ENCODE data around the gene TFEB. TPM values are rescaled to one million over a fixed set of nuclear protein-coding genes. Genes with fewer than 3 reads are reported as not detected.

Gene TFEB
- total and polyA plus RNA-seq, 8 donors, result 7.6 to 37.0 (median 9.8) TPM

DNA sequence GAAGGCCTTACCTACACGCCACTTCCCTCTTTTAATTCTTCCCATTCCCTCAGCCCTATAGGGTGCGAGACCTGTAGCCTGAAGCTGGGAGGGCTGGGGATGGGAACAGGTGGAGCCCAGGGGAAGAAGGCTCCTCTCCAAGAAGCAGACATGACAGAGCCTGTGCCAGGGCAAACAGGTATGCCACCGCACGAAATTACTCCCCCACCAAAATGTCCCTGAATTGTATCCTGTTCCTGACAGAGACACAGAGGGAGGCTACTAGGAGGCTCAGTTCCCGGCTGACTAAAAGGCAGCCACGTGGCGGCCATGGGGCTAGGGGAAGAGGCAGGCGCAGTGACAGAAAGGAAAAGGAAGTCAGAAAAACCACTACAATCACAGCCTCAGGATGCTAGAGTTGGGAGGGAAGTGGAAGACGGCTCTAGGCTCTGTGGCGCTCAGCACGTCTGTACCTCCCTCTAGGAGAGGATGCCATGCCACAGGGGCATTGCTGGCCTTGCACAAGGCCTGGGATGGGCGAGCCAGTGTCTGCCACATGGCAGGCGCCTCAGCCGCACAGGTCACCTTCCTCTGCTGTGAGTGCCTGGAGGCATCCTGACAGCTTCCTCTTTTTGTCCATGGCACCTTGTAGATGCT is 27.7 kb downstream of the TFEB start:
- TF ChIP-seq, protein P1, sequence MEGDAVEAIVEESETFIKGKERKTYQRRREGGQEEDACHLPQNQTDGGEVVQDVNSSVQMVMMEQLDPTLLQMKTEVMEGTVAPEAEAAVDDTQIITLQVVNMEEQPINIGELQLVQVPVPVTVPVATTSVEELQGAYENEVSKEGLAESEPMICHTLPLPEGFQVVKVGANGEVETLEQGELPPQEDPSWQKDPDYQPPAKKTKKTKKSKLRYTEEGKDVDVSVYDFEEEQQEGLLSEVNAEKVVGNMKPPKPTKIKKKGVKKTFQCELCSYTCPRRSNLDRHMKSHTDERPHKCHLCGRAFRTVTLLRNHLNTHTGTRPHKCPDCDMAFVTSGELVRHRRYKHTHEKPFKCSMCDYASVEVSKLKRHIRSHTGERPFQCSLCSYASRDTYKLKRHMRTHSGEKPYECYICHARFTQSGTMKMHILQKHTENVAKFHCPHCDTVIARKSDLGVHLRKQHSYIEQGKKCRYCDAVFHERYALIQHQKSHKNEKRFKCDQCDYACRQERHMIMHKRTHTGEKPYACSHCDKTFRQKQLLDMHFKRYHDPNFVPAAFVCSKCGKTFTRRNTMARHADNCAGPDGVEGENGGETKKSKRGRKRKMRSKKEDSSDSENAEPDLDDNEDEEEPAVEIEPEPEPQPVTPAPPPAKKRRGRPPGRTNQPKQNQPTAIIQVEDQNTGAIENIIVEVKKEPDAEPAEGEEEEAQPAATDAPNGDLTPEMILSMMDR (IDR thresholded peaks at IDR 0.05), result no peak
- ATAC-seq (peak; percentile 6), DNase-seq (peak in 2 of 4 donors; percentile 66 to 88)
- intact Hi-C loops (cut with DNase I), result no loop called here
- Histone ChIP-seq H3K9me3 (no peaks in the 10 kb centered on the region), H3K27me3 (no peaks in the 10 kb centered on the region), H3K27ac (peak overlapping the region; percentile 72 to 76), H3K4me1 (peaks cover 28 to 65% of the 10 kb centered on the region in 2 donors), H3K4me3 (no peak overlapping the region), H3K36me3 (peaks cover 0 to 6% of the 10 kb centered on the region in 2 donors)

DNA sequence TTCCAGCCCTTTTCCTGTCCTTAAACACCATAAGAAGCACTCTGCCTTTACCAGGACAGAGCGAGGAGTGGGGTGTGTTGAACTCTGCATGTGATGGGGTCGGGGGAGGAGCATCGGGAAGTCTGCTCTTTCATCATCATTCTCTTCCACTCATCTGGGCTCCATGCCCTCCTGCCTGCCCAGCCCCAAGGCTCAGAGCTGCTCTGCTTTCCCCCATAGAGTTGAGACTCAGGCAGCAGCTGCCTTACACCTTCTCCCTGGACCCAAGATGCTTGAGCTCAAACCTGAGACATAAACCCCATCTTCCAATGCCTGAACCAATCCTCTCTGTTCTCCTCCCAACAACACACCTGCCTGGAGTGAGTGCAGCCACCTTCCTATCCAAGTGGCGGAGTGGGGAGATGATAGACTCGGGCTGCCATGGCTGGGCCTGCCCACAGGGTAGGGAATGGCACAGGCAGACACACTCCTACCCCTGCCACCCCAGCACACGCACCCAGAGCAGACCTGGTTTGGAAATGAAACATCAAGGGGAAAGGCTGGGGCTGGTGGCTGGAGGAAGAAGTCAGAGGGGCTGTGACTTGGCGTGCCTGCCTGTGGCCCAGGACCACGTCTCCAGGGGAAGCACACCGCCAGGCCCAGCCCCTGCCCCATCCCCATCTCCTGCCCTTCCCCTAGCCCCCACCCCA is 28.4 kb downstream of the TFEB start:
- H3K36me3 ChIP-seq, result peaks cover 0 to 10% of the 10 kb centered on the region in 2 donors
- peak overlapping the region; percentile 72 to 76 for H3K27ac ChIP-seq
- no peaks in the 10 kb centered on the region for H3K9me3 ChIP-seq
- TF ChIP-seq, protein P1 (IDR thresholded peaks at IDR 0.05), result no peak
- DNase-seq, result peak in 1 of 4 donors; percentile 20
- intact Hi-C loops (cut with DNase I), result no loop called here
- ATAC-seq, result peak; percentile 50
- peaks cover 22 to 58% of the 10 kb centered on the region in 2 donors for H3K4me1 ChIP-seq
- no peak overlapping the region for H3K4me3 ChIP-seq
- H3K27me3 ChIP-seq, result no peaks in the 10 kb centered on the region

DNA sequence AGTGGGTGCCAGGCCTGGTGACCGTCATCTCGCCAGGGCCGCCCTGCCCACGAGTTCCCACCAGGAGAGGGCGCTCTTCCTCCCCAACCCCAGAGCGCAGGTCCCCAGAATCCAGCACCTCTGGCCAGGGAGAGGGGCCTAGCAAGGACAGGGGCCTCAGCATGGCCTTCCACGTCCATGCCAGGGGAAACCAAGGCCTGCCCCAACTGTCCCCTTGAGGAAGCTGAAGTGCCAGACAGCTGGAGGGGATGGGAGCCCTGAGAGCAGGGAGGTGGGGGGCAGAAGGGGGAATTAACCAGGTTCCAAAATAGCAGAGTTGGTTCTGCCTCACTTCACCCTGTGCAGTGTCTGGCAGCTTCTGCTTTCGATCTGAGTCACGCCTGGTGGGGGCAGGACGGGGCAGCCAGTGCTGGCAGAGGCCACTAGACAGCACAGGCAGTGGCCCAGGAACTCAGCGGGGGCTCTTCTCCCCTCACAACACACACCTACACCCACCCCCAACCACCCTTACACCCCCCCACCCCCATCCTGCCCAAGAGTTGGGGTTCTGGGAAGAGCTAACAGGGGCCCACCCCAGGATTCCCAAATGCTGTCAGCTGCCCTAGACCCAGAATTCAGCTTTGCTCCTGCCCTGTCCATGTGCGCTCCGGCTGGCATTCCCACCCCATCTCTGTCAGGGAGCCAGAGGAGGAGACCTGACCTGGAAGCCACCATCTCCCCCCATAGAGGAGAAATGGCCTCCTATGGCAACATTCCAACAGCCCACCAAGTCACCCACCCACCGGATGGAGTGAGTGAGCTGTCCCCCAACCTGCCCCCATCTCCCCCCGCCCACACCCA is 29.2 kb downstream of the TFEB start:
- DNase-seq (peak; percentile 25 to 91 (median 75)), ATAC-seq (peak; percentile 87)
- H3K4me1 ChIP-seq, result peaks cover 20 to 51% of the 10 kb centered on the region in 2 donors
- peaks cover 0 to 10% of the 10 kb centered on the region in 2 donors for H3K36me3 ChIP-seq
- no peak overlapping the region for H3K4me3 ChIP-seq
- intact Hi-C loops (cut with DNase I), result no loop called here
- H3K27ac ChIP-seq, result peak overlapping the region; percentile 72 to 76
- TF ChIP-seq, protein P1 (IDR thresholded peaks at IDR 0.05), result peak; percentile 65 to 89
- no peaks in the 10 kb centered on the region for H3K9me3 ChIP-seq
- no peaks in the 10 kb centered on the region for H3K27me3 ChIP-seq

DNA sequence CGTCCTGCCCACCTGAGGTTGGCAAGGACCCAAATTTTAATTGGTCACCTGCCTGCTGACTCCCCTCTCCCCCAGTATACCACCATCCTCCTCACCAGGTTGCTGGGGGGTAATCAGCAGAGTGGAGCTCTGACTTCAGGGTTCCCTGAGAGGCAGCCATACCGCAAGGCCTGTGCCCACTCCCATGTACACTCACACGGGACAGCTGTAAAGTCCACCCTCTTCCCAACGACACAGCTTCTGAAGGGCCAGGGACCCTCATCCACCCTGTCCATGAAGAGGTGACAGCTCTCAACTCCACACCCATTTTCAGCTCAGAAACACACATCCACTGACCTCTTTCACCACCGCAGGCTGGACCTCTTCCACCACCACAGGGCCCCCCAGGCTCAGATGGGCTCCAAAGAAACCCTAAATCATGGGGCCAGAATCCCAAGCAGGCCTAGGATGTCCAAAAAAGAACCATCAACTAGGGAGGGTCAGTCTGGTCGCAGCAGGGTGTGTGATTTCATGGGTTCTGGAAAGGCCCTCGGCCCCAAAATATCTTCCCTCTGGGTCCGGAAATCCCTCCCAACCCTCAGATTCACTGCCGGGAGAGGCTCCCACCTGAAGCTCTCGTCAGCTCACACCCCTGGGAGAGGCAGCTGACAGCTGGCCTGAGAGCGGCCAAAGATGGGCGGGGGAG is 30.0 kb downstream of the TFEB start:
- DNase-seq (no peak), ATAC-seq (no peak)
- H3K4me3 ChIP-seq, result no peak overlapping the region
- H3K36me3 ChIP-seq, result peaks cover 0 to 10% of the 10 kb centered on the region in 2 donors
- H3K27ac ChIP-seq, result peak overlapping the region; percentile 72 to 76
- H3K4me1 ChIP-seq, result peaks cover 20 to 51% of the 10 kb centered on the region in 2 donors
- TF ChIP-seq, protein P1 (IDR thresholded peaks at IDR 0.05), result no peak
- no peaks in the 10 kb centered on the region for H3K9me3 ChIP-seq
- H3K27me3 ChIP-seq, result no peaks in the 10 kb centered on the region
- intact Hi-C loops (cut with DNase I), result no loop called here

Measured in left lung (tissue), 10 donors.